Activated effector memory CD4-positive, alpha-beta T cell treated with anti-CD3 and anti-CD28 coated beads, Interleukin-2, amount 50 U/mL, for 16 hours (primary cell): ENCODE results near the gene SLC40A1.

Experiments used
- DNase-seq: peaks from one replicate; pipeline ENCODE4 v3.0.0-alpha.2; 2020

Gene SLC40A1

GRCh38 chr2:189561371-189562038, 19.1 kb downstream of the SLC40A1 start:
- DNase-seq = no peak

GRCh38 chr2:189560273-189560586, 20.4 kb downstream of the SLC40A1 start:
- no peak for DNase-seq

GRCh38 chr2:189559579-189560272, 20.9 kb downstream of the SLC40A1 start:
- DNase-seq = no peak

- DNase-seq = no peak
These were observed 21.9 kb downstream of the SLC40A1 start for GRCh38 chr2:189558516-189559272.

- DNase-seq = no peak
These were observed 23.2 kb downstream of the SLC40A1 start for GRCh38 chr2:189557373-189557772.

- DNase-seq = no peak
These were observed 24.1 kb downstream of the SLC40A1 start for GRCh38 chr2:189556526-189556925.

GRCh38 chr2:189555232-189555631, 25.4 kb downstream of the SLC40A1 start:
- DNase-seq = no peak

GRCh38 chr2:189553504-189554088, 27.0 kb downstream of the SLC40A1 start:
- no peak for DNase-seq

GRCh38 chr2:189552991-189553404, 27.6 kb downstream of the SLC40A1 start:
- no peak for DNase-seq

- no peak for DNase-seq
These were observed 28.1 kb downstream of the SLC40A1 start for GRCh38 chr2:189552334-189552990.

- no peak for DNase-seq
These were observed 28.8 kb downstream of the SLC40A1 start for GRCh38 chr2:189551808-189552207.

- DNase-seq = no peak
These were observed 31.1 kb downstream of the SLC40A1 start for GRCh38 chr2:189549449-189549832.

GRCh38 chr2:189548666-189549448, 31.7 kb downstream of the SLC40A1 start:
- DNase-seq = no peak

- DNase-seq = no peak
These were observed 35.2 kb downstream of the SLC40A1 start for GRCh38 chr2:189545418-189545817.

GRCh38 chr2:189544318-189545042, 36.1 kb downstream of the SLC40A1 start:
- no peak for DNase-seq

- DNase-seq = no peak
These were observed 37.2 kb downstream of the SLC40A1 start for GRCh38 chr2:189543367-189543766.

- no peak for DNase-seq
These were observed 38.3 kb downstream of the SLC40A1 start for GRCh38 chr2:189542145-189542882.

- no peak for DNase-seq
These were observed 39.0 kb downstream of the SLC40A1 start for GRCh38 chr2:189541591-189541990.

GRCh38 chr2:189540551-189540950, 40.0 kb downstream of the SLC40A1 start:
- no peak for DNase-seq

- DNase-seq = no peak
These were observed 42.2 kb downstream of the SLC40A1 start for GRCh38 chr2:189538402-189538801.

GRCh38 chr2:189536830-189537229, 43.8 kb downstream of the SLC40A1 start:
- DNase-seq = no peak
